Kidney epithelial cell (primary cell): ENCODE measurements around the gene LHFPL3. TPM values are rescaled to one million over a fixed set of nuclear protein-coding genes. Genes with fewer than 3 reads are reported as not detected.

Experiments
- DNase-seq: peaks from one replicate; pipeline ENCODE4 v3.0.0-alpha.2; 2010; ENCODE audit warnings: low read depth
- H3K27me3 ChIP-seq: 2 replicates; pipeline ENCODE4 v1.6.0; 2011; ENCODE audit warnings: low read length; ENCODE audit not compliant: control insufficient read depth, insufficient read depth
- H3K36me3 ChIP-seq: 2 replicates; pipeline ENCODE4 v1.5.1; 2011; ENCODE audit warnings: low read length; ENCODE audit not compliant: control insufficient read depth, insufficient read depth
- H3K4me3 ChIP-seq: 2 replicates; pipeline ENCODE4 v1.5.1; 2011; ENCODE audit warnings: low read depth, mild to moderate bottlenecking, control low read depth, low read length
- total RNA-seq: library from RNA; depleted of rRNA; stranded (reverse); fragments of >200 nt; gene quantifications from 2 replicates; pipeline ENCODE4 v1.2.3, GENCODE V29; 2015
- TF ChIP-seq, protein P1 (sequence below): IDR thresholded peaks from 2 replicates; pipeline ENCODE4 v1.5.1; 2011; ENCODE audit warnings: mild to moderate bottlenecking, moderate library complexity, low read length, control low read depth, inconsistent platforms; ENCODE audit not compliant: insufficient read depth, poor library complexity, severe bottlenecking

The LHFPL3 gene
- total RNA-seq, 1 donor from 2014 or later = not detected

DNA sequence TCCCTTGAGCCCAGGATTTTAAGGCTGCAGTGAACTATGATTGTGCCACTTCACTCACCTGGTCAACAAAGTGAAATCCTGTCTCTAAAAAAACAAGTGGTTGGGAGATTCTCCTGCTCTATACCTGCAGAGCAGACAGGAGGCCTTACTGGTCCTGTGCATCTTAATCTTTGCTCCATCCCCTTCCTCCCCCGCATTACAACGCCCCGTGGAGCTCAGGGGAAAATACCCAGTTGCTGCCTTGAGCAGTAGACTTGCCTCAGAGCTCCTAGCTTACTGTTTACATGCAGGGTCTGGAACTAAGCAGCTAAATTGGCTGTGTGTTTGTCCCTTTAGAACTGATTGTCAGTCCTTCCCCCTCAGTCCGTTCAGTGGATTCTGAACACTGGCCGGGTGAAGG is 561.8 kb downstream of the LHFPL3 start:
- H3K4me3 ChIP-seq = no peak overlapping the region
- TF ChIP-seq, protein P1, sequence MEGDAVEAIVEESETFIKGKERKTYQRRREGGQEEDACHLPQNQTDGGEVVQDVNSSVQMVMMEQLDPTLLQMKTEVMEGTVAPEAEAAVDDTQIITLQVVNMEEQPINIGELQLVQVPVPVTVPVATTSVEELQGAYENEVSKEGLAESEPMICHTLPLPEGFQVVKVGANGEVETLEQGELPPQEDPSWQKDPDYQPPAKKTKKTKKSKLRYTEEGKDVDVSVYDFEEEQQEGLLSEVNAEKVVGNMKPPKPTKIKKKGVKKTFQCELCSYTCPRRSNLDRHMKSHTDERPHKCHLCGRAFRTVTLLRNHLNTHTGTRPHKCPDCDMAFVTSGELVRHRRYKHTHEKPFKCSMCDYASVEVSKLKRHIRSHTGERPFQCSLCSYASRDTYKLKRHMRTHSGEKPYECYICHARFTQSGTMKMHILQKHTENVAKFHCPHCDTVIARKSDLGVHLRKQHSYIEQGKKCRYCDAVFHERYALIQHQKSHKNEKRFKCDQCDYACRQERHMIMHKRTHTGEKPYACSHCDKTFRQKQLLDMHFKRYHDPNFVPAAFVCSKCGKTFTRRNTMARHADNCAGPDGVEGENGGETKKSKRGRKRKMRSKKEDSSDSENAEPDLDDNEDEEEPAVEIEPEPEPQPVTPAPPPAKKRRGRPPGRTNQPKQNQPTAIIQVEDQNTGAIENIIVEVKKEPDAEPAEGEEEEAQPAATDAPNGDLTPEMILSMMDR = no peak
- H3K27me3 ChIP-seq = no peaks in the 10 kb centered on the region
- no peak for DNase-seq
- no peaks in the 10 kb centered on the region for H3K36me3 ChIP-seq

DNA sequence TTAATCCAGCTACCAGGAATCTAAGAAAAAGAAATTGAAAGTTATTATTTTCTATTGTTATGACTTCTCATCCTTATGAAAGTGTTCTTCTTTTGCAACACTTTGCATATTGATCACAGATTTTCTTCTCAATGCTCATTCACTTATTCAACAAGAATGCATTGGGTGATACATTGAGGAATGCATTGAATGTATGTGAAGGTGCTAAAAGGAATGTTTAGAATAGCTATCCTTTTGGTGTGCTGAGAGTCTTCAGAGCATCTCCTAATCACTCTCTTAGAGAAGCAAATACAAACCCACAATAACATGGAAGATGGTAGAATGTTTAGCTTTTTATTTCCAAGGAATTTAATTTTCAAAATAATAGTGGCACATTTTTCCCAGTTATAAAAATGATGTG is 563.5 kb downstream of the LHFPL3 start:
- DNase-seq = no peak
- H3K36me3 ChIP-seq = no peaks in the 10 kb centered on the region
- TF ChIP-seq, protein P1 = no peak
- H3K4me3 ChIP-seq = no peak overlapping the region
- H3K27me3 ChIP-seq = no peaks in the 10 kb centered on the region

DNA sequence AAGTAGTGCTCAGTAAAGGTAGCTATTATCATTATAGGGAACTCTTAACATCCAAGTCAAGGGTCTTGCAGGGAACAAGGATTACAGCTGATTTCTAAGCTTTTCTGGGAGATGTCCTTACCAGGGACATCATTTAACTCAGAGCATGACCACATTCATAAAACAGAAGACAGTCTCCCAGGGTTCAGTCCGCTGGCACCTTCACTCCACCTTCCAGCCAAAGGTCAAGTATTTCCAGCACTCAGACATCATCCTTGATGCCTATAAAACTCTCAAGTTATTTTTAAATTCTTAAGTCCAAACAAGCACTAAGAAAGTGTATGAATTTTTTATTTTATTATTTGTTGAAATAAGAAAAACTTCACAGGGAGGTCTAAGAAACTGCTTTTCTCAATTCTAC is 565.9 kb downstream of the LHFPL3 start:
- DNase-seq = no peak
- no peak overlapping the region for H3K4me3 ChIP-seq
- TF ChIP-seq, protein P1 = no peak
- no peaks in the 10 kb centered on the region for H3K36me3 ChIP-seq
- no peaks in the 10 kb centered on the region for H3K27me3 ChIP-seq

DNA sequence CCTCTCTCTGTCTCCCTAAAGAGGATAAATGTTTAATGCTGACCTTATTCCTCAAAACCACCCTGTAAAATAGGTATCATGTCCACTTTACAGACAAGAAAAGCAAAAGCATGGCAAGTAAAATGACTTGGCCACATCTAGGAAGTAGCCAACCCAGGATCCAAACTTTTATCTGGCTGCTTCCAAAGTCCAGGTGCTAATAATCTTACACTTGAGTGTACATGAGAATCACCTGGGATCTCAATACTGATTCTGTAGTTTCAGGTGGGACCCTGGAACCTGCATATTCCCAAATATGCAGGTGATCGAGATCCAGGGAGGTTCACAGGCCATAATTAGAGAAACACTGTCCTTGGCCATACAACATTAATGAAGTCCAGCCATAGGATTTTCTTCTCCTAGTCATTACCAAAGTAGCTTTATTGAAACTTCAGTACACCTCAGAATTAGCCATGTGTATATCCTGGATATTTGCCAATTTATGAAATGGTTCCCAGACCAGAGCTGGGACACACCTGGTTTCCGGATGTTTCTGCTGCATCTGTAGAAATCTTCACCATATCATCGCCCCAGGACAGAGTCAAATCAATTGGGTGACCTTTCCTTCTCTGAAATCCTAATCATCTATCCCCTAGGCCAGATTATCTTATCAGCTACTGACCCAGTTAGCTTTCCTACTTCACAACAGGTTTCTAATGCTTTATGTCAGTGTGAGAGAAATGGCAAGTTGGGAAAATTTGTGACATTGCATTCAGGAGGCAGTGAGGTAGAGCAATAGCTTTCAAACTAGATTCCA is 566.5 kb downstream of the LHFPL3 start:
- Histone ChIP-seq H3K36me3 (no peaks in the 10 kb centered on the region), H3K4me3 (no peak overlapping the region), H3K27me3 (no peaks in the 10 kb centered on the region)
- TF ChIP-seq, protein P1 = no peak
- DNase-seq = no peak

DNA sequence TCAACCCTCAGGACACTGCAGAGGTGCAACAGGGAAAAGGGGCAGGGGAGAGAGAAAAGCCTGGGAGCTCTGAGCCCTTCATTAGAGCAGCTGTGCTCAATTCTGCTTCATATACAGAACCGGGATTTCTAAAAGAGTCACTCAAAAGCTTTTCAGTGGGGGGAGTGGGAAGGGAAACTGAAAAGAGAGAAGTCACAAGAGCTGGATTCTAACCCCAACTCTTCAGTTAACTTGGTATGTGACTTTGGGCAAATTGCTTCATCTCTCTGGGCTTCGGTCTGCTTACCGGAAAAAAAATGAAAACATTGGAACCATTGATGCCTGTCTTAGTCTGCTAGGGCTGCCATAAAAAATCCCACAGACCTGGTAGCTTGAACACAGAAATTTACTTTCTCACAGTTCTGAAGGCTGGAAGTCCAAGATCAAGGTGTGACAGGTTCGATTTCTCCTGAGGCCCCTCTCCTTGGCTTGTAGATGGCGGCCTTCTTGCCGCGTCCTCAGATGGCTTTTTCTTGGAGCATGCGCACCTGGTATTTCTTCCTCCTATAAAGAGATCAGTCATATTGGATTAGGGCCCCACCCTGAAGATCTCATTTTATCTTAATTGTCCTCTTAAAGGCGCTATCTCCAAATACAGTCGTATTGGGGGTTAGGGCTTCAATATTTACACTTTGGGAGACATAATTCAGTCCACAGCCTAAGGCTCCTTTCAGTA is 567.3 kb downstream of the LHFPL3 start:
- no peaks in the 10 kb centered on the region for H3K27me3 ChIP-seq
- no peak overlapping the region for H3K4me3 ChIP-seq
- DNase-seq = no peak
- no peaks in the 10 kb centered on the region for H3K36me3 ChIP-seq
- TF ChIP-seq, protein P1 = no peak
